Transverse colon (tissue), 4 donors: ENCODE measurements around the gene EPM2A. TPM values are rescaled to one million over a fixed set of nuclear protein-coding genes. Genes with fewer than 3 reads are reported as not detected.
A peak's percentile ranks its signal among the peaks of the same experiment; 100 is the strongest.

Source experiments
- DNase-seq: peaks from one replicate; pipeline ENCODE4 v3.0.0-alpha.2; 2019
- H3K27ac ChIP-seq, 4 donors: fragments of 200-600 bp; sonication (generic); 2 replicates each; pipeline ENCODE4 v1.5.1; 2016 to 2018; ENCODE audit warnings: inconsistent platforms in 4 of 4
- H3K27me3 ChIP-seq: fragments of 200-600 bp; sonication (generic); 2 replicates; pipeline ENCODE4 v1.5.1; 2017; ENCODE audit warnings: inconsistent platforms
- H3K36me3 ChIP-seq, 4 donors: fragments of 200-600 bp; sonication (generic); 2 replicates each; pipeline ENCODE4 v1.5.1; 2017 to 2019; ENCODE audit warnings: inconsistent platforms in 4 of 4
- H3K4me1 ChIP-seq, 4 donors: fragments of 200-600 bp; sonication (generic); 2 replicates each; pipeline ENCODE4 v1.5.1; 2017 to 2020; ENCODE audit warnings: inconsistent platforms in 4 of 4
- H3K4me3 ChIP-seq, 4 donors: fragments of 200-600 bp; sonication (generic); 1 replicate in 1 of 4; 2 replicates in 3 of 4; pipeline versions ENCODE4 v1.5.1 to v1.6.1; 2017 to 2019; ENCODE audit warnings: inconsistent platforms in 4 of 4
- H3K9me3 ChIP-seq, 2 donors: fragments of 200-600 bp; sonication (generic); 2 replicates each; pipeline ENCODE4 v1.5.1; 2017 to 2019; ENCODE audit warnings: inconsistent platforms in 2 of 2
- CTCF ChIP-seq, 5 experiments: fragments of 200-600 bp in 3 of 5; fragments of 450-650 bp in 2 of 5; sonication (generic) in 3 of 5; IDR thresholded peaks; 1 replicate in 2 of 5; 2 replicates in 3 of 5; pipeline ENCODE4 v1.5.1; 2016 to 2017; ENCODE audit warnings: antibody characterized with exemption in 5 of 5, inconsistent platforms in 3 of 5, mild to moderate bottlenecking in 2 of 5, moderate library complexity in 1 of 5
- EP300 ChIP-seq: sonication (generic); formaldehyde crosslinking; IDR thresholded peaks from one replicate; pipeline ENCODE4 v1.6.1; 2017; ENCODE audit warnings: antibody characterized with exemption, low read depth
- POLR2A ChIP-seq: fragments of 450-650 bp; IDR thresholded peaks from one replicate; pipeline ENCODE4 v1.6.1; 2016; ENCODE audit warnings: antibody characterized with exemption, mild to moderate bottlenecking, moderate library complexity
- POLR2AphosphoS5 ChIP-seq, 3 donors: sonication (generic); formaldehyde crosslinking; IDR thresholded peaks; one replicate each; pipeline ENCODE4 v1.6.1; 2016; ENCODE audit warnings: antibody characterized with exemption in 3 of 3
- WGBS, 2 donors: methylation state at CpG; one replicate each; pipeline ENCODE4 v1.1.5; 2018; ENCODE audit warnings: low coverage in 1 of 2; 5-methylcytosine and 5-hydroxymethylcytosine counted together
- in situ Hi-C, 4 donors: fragments of 200-750 bp; cut with MboI; loops; one replicate each; pipeline versions ENCODE4 v1.15.0 to v1.15.1; 2017; ENCODE audit warnings: low sequenced_read_pairs in 3 of 4, low pct_ligation_motif_present in 1 of 4, low pct_unique_long_range_greater_than_20kb in 1 of 4
- intact Hi-C: fragments of 100-400 bp; cut with DNase I; formaldehyde crosslinking; loops from one replicate; pipeline ENCODE4 v1.15.1; 2023; ENCODE audit warnings: low total_unique reads
- total RNA-seq, 4 donors: library from RNA; depleted of rRNA; stranded (reverse); fragments of >200 nt; gene quantifications; one replicate each; pipeline ENCODE4 v1.1.0, GENCODE V29; 2016

Gene EPM2A
- total RNA-seq, 4 donors from 2014 or later = 10.5 to 33.6 (median 11.8) TPM

GRCh38 chr6:145669627-145670034, 65.7 kb downstream of the EPM2A start:
- Histone ChIP-seq H3K4me1 (peaks cover 0 to 4% (median 0%) of the 10 kb centered on the region in 4 donors), H3K27ac (peak overlapping the region in 2 of 4 donors; percentile 12 to 26), H3K9me3 (no peaks in the 10 kb centered on the region), H3K4me3 (no peak overlapping the region), H3K27me3 (no peaks in the 10 kb centered on the region), H3K36me3 (no peaks in the 10 kb centered on the region)
- DNase-seq = no peak
- TF ChIP-seq CTCF (IDR thresholded peaks at IDR 0.05) (no peak), EP300 (no peak), POLR2AphosphoS5 (IDR thresholded peaks at IDR 0.05) (peak in 1 of 3 donors; percentile 54), POLR2A (no peak)
- intact Hi-C loops = no loop called here
- 40 to 73% methylated on average over 1 to 2 of the region's 2 CpGs for WGBS, 2 donors
- in situ Hi-C loops = no loop called here

- intact Hi-C loops (no loop called here), in situ Hi-C loops (no loop called here)
- no peak for TF ChIP-seq POLR2A
- TF ChIP-seq CTCF (IDR thresholded peaks at IDR 0.05) = no peak
- no peak for TF ChIP-seq POLR2AphosphoS5 (IDR thresholded peaks at IDR 0.05)
- no peak for TF ChIP-seq EP300
- Histone ChIP-seq H3K27me3 (no peaks in the 10 kb centered on the region), H3K4me1 (peaks cover 0 to 4% (median 0%) of the 10 kb centered on the region in 4 donors), H3K27ac (no peak overlapping the region), H3K9me3 (no peaks in the 10 kb centered on the region), H3K36me3 (no peaks in the 10 kb centered on the region), H3K4me3 (no peak overlapping the region)
- no peak for DNase-seq
- 78 to 88% methylated on average over 1 of the region's 1 CpG for WGBS, 2 donors
Measured at GRCh38 chr6:145668844-145669243, 66.5 kb downstream of the EPM2A start.

- no peak overlapping the region for H3K27ac ChIP-seq
- no peaks in the 10 kb centered on the region for H3K27me3 ChIP-seq
- TF ChIP-seq CTCF (IDR thresholded peaks at IDR 0.05) (no peak), EP300 (no peak)
- no peaks in the 10 kb centered on the region for H3K4me1 ChIP-seq
- no peak overlapping the region for H3K4me3 ChIP-seq
- intact Hi-C loops (no loop called here), in situ Hi-C loops (no loop called here)
- DNase-seq = no peak
- no peaks in the 10 kb centered on the region for H3K36me3 ChIP-seq
- 80 to 90% methylated on average over 6 of the region's 6 CpGs for WGBS, 2 donors
- no peaks in the 10 kb centered on the region for H3K9me3 ChIP-seq
Measured at GRCh38 chr6:145660676-145661075, 74.6 kb downstream of the EPM2A start.

- intact Hi-C loops = no loop called here
- in situ Hi-C loops = no loop called here
- Histone ChIP-seq H3K36me3 (no peaks in the 10 kb centered on the region), H3K4me3 (no peak overlapping the region), H3K4me1 (no peaks in the 10 kb centered on the region), H3K9me3 (no peaks in the 10 kb centered on the region), H3K27ac (no peak overlapping the region), H3K27me3 (no peaks in the 10 kb centered on the region)
- TF ChIP-seq POLR2AphosphoS5 (IDR thresholded peaks at IDR 0.05) (no peak), POLR2A (no peak), CTCF (IDR thresholded peaks at IDR 0.05) (no peak), EP300 (no peak)
- WGBS, 2 donors = 60 to 75% methylated on average over 1 of the region's 1 CpG
- DNase-seq = no peak
Measured at GRCh38 chr6:145656128-145656527, 79.2 kb downstream of the EPM2A start.
